SK-N-SH treated with all-trans-retinoic acid at 6 μM for 48 hours (cell line): ENCODE results near the gene CEP250.
"Not testable (repeated sequence)": the region's sequence is repeated elsewhere in the genome, so short reads cannot be mapped to it uniquely, and the experiment has no call there.

ENCODE experiments used
- ATAC-seq: fragments of 200-7000 bp; cut with Tn5 transposase; 3 replicates; pipeline ENCODE4 v1.9.1; 2020; ENCODE audit warnings: mild to moderate bottlenecking, moderate library complexity
- BACH2 ChIP-seq: fragments of 250-450 bp; sonication (Bioruptor Pico); IDR thresholded peaks from 2 replicates; pipeline ENCODE4 v1.9.0; 2021; ENCODE audit warnings: mild to moderate bottlenecking, borderline replicate concordance
- CREB5 ChIP-seq: fragments of 250-450 bp; sonication (Bioruptor Pico); IDR thresholded peaks from 2 replicates; pipeline ENCODE4 v1.5.1; 2020; ENCODE audit warnings: low read depth, mild to moderate bottlenecking, moderate library complexity
- CSDC2 ChIP-seq: fragments of 250-450 bp; sonication (Bioruptor Pico); IDR thresholded peaks from 2 replicates; pipeline ENCODE4 v1.5.0; 2020; ENCODE audit warnings: mild to moderate bottlenecking, moderate library complexity
- CSRNP3 ChIP-seq: fragments of 250-450 bp; sonication (Bioruptor Pico); IDR thresholded peaks from 2 replicates; pipeline ENCODE4 v1.5.1; 2021; ENCODE audit warnings: mild to moderate bottlenecking, moderate library complexity
- ESRRG ChIP-seq: fragments of 250-450 bp; sonication (Bioruptor Pico); IDR thresholded peaks from 2 replicates; pipeline ENCODE4 v1.6.1; 2021; ENCODE audit warnings: mild to moderate bottlenecking
- GLIS3 ChIP-seq: fragments of 250-450 bp; sonication (Bioruptor Pico); IDR thresholded peaks from 2 replicates; pipeline ENCODE4 v1.5.0; 2020; ENCODE audit warnings: mild to moderate bottlenecking, moderate library complexity
- ISL1 ChIP-seq: fragments of 250-450 bp; sonication (Bioruptor Pico); IDR thresholded peaks from 2 replicates; pipeline ENCODE4 v2.1.2; 2022; ENCODE audit warnings: mild to moderate bottlenecking, moderate library complexity
- OSR1 ChIP-seq: fragments of 250-450 bp; sonication (Bioruptor Pico); IDR thresholded peaks from 2 replicates; pipeline ENCODE4 v1.8.0; 2022; ENCODE audit warnings: moderate library complexity, mild to moderate bottlenecking, inconsistent platforms
- PATZ1 ChIP-seq: fragments of 250-450 bp; sonication (Bioruptor Pico); IDR thresholded peaks from 2 replicates; pipeline ENCODE4 v1.8.0; 2020; ENCODE audit warnings: mild to moderate bottlenecking, moderate library complexity, borderline replicate concordance
- POU6F1 ChIP-seq: fragments of 250-450 bp; sonication (Bioruptor Pico); IDR thresholded peaks from 2 replicates; pipeline ENCODE4 v1.8.0; 2021; ENCODE audit warnings: low read depth, mild to moderate bottlenecking, moderate library complexity, borderline replicate concordance
- PPARA ChIP-seq: fragments of 250-450 bp; sonication (Bioruptor Pico); IDR thresholded peaks from 2 replicates; pipeline ENCODE4 v1.5.0; 2020; ENCODE audit warnings: mild to moderate bottlenecking, borderline replicate concordance
- RARB ChIP-seq: fragments of 250-450 bp; sonication (Bioruptor Pico); IDR thresholded peaks from 2 replicates; pipeline ENCODE4 v1.8.0; 2021; ENCODE audit warnings: mild to moderate bottlenecking, moderate library complexity
- SNAI2 ChIP-seq: fragments of 250-450 bp; sonication (Bioruptor Pico); IDR thresholded peaks from 2 replicates; pipeline ENCODE4 v1.5.0; 2020; ENCODE audit warnings: mild to moderate bottlenecking, moderate library complexity
- TOX ChIP-seq: fragments of 250-450 bp; sonication (Bioruptor Pico); IDR thresholded peaks from 2 replicates; pipeline ENCODE4 v1.8.0; 2021; ENCODE audit warnings: mild to moderate bottlenecking, moderate library complexity, borderline replicate concordance
- TSHZ2 ChIP-seq: fragments of 250-450 bp; sonication (Bioruptor Pico); IDR thresholded peaks from 2 replicates; pipeline ENCODE4 v1.5.0; 2020; ENCODE audit warnings: mild to moderate bottlenecking, moderate library complexity
- ZC3H10 ChIP-seq: fragments of 250-450 bp; sonication (Bioruptor Pico); IDR thresholded peaks from 2 replicates; pipeline ENCODE4 v1.5.1; 2021; ENCODE audit warnings: mild to moderate bottlenecking, moderate library complexity
- ZFP3 ChIP-seq: fragments of 250-450 bp; sonication (Bioruptor Pico); IDR thresholded peaks from 2 replicates; pipeline ENCODE4 v1.5.0; 2020; ENCODE audit warnings: mild to moderate bottlenecking, moderate library complexity
- ZFP30 ChIP-seq: fragments of 450-650 bp; formaldehyde crosslinking; IDR thresholded peaks from 2 replicates; pipeline ENCODE4 v1.5.0; 2022; ENCODE audit warnings: mild to moderate bottlenecking, moderate library complexity
- ZNF565 ChIP-seq: fragments of 450-650 bp; formaldehyde crosslinking; conservative IDR thresholded peaks from 2 replicates; pipeline ENCODE4 v1.5.0; 2020; ENCODE audit warnings: low read depth, mild to moderate bottlenecking, moderate library complexity
- ZNF70 ChIP-seq: fragments of 450-650 bp; formaldehyde crosslinking; IDR thresholded peaks from 2 replicates; pipeline ENCODE4 v1.5.0; 2020; ENCODE audit warnings: mild to moderate bottlenecking, moderate library complexity
- ZNF8 ChIP-seq: fragments of 450-650 bp; formaldehyde crosslinking; IDR thresholded peaks from 2 replicates; pipeline ENCODE4 v1.5.0; 2020; ENCODE audit warnings: mild to moderate bottlenecking, moderate library complexity

Gene CEP250

DNA sequence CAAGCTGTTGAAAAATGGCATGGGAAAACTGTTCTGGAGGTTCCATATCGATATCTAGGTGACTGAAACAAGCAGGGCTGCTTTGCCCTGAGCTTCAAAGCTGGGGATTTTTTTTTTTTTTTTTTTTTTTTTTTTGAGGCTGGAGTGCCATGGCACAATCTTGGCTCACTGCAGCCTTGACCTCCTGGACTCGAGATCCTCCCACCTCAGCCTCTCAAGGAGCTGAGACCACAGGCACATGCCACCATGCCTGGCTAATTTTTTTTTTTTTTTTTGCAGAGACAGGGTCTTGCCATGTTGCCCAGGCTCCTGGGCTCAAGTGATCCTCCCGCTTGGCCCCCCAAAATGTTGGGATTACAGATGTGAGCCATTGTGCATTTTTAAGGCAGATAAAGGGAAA lies 97.5 kb downstream of the CEP250 start:
- ATAC-seq = no peak
- TF ChIP-seq POU6F1 (CRISPR knock-in tag) (no peak), GLIS3 (no peak), CSRNP3 (CRISPR knock-in tag) (no peak), ZNF565 (no peak), ESRRG (CRISPR knock-in tag) (no peak), CREB5 (CRISPR knock-in tag) (no peak), ZC3H10 (CRISPR knock-in tag) (no peak), PPARA (no peak), CSDC2 (CRISPR knock-in tag) (no peak), ZFP30 (CRISPR knock-in tag) (no peak), OSR1 (CRISPR knock-in tag) (no peak), ISL1 (CRISPR knock-in tag) (no peak), PATZ1 (CRISPR knock-in tag) (no peak), TSHZ2 (CRISPR knock-in tag) (no peak), ZNF70 (CRISPR knock-in tag) (no peak), SNAI2 (CRISPR knock-in tag) (no peak), BACH2 (no peak)

DNA sequence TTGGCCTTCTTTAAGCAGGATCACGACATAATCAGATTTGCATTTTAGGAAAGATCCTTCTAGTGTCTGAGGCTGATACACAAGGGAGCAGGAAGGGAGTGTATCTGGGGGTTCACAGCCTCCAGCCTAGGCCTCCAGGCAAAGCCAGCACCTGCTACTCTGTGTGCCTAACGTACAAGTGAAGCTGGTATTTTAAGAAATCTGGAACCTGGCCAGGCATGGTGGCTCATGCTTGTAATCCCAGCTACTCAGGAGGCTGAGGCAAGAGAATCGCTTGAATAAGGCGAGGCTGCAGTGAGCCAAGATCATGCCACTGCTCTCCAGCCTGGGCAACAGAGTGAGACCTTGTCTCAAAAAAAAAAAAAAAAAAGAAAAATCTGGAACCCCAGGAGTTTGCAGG lies 100.1 kb downstream of the CEP250 start:
- not testable (repeated sequence) for ATAC-seq

- TF ChIP-seq GLIS3 (no peak), OSR1 (CRISPR knock-in tag) (no peak), ZNF8 (CRISPR knock-in tag) (no peak), CSRNP3 (CRISPR knock-in tag) (no peak), PATZ1 (CRISPR knock-in tag) (no peak), SNAI2 (CRISPR knock-in tag) (no peak), PPARA (no peak), TOX (no peak), TSHZ2 (CRISPR knock-in tag) (no peak), ESRRG (CRISPR knock-in tag) (no peak), RARB (CRISPR knock-in tag) (no peak), BACH2 (no peak), ZNF565 (no peak), CSDC2 (CRISPR knock-in tag) (no peak), ZFP3 (CRISPR knock-in tag) (no peak)
- ATAC-seq = no peak
These were observed 100.7 kb downstream of the CEP250 start for GRCh38 chr20:35555951-35556645.
